ENCODE data around the gene METTL13. TPM values are rescaled to one million over a fixed set of nuclear protein-coding genes. Genes with fewer than 3 reads are reported as not detected.
A peak's percentile ranks its signal among the peaks of the same experiment; 100 is the strongest.

Gene METTL13
- polyA plus RNA-seq, 1 donor (not counting 4 experiments of a cell fraction or from before 2014, with no cell fraction given), result 54.0 TPM

- H4K20me1 ChIP-seq (ENCODE audit: control insufficient read depth, extremely low read depth, insufficient read depth, low read length), result no peaks in the 10 kb centered on the region
- no peak for DNase-seq (ENCODE audit: low read depth, low spot score)
- dilution Hi-C loops (cut with MboI; ENCODE audit: extremely low pct_ligation_motif_present, low sequenced_read_pairs), result no loop called here
These were observed 24.6 kb upstream of the METTL13 start for GRCh38 chr1:171756856-171757255.

GRCh38 chr1:171758011-171758410 lies 23.4 kb upstream of the METTL13 start:
- Histone ChIP-seq H3K36me3 (ENCODE audit: control insufficient read depth in 2 of 2, extremely low read depth in 1 of 2, insufficient read depth in 2 of 2, low read length in 2 of 2) (no peaks in the 10 kb centered on the region), H3K9ac (ENCODE audit: control insufficient read depth, extremely low read depth, insufficient read depth, low read length) (no peak overlapping the region), H3K9me3 (ENCODE audit: control insufficient read depth, low read depth, low read length) (no peaks in the 10 kb centered on the region), H3K4me2 (ENCODE audit: control insufficient read depth, extremely low read depth, insufficient read depth, low read depth, low read length) (peak overlapping the region; percentile 49), H3K4me3 (ENCODE audit: control insufficient read depth in 2 of 3, extremely low read depth in 1 of 3, insufficient read depth in 2 of 3, low read depth in 1 of 3, low read length in 3 of 3) (no peak overlapping the region), H3K9me1 (ENCODE audit: control insufficient read depth, extremely low read depth, insufficient read depth, low read length) (no peaks in the 10 kb centered on the region), H3K79me2 (ENCODE audit: control insufficient read depth, insufficient read depth, low read length) (no peaks in the 10 kb centered on the region), H4K20me1 (ENCODE audit: control insufficient read depth, extremely low read depth, insufficient read depth, low read length) (no peaks in the 10 kb centered on the region), H3K4me1 (ENCODE audit: control insufficient read depth, extremely low read depth, insufficient read depth, low read length) (peaks cover 30% of the 10 kb centered on the region), H3K27ac (ENCODE audit: control insufficient read depth, insufficient read depth, low read length) (no peak overlapping the region), H2AFZ (ENCODE audit: control insufficient read depth, low read length) (peak overlapping the region; percentile 71), H3K27me3 (ENCODE audit: control insufficient read depth, extremely low read depth, insufficient read depth, low read length) (no peaks in the 10 kb centered on the region)
- TF ChIP-seq CTCF (optimal IDR thresholded peaks at IDR 0.05 in 1 of 3, IDR thresholded peaks at IDR 0.05 in 1 of 3, conservative IDR thresholded peaks at IDR 0.05 in 1 of 3; ENCODE audit: extremely low read depth in 1 of 3, insufficient read depth in 2 of 3, low read length in 3 of 3) (no peak), EZH2 (IDR thresholded peaks at IDR 0.05; ENCODE audit: low read length) (no peak)
- FAIRE-seq (peak; percentile 32), DNase-seq (ENCODE audit: low read depth, low spot score) (no peak)
- dilution Hi-C loops (cut with MboI; ENCODE audit: extremely low pct_ligation_motif_present, low sequenced_read_pairs), result no loop called here

More at GRCh38 chr1:171756856-171757255, 24.6 kb upstream of the METTL13 start:
- no peaks in the 10 kb centered on the region for H3K36me3 ChIP-seq (ENCODE audit: control insufficient read depth in 2 of 2, extremely low read depth in 1 of 2, insufficient read depth in 2 of 2, low read length in 2 of 2)
- H3K9ac ChIP-seq (ENCODE audit: control insufficient read depth, extremely low read depth, insufficient read depth, low read length), result no peak overlapping the region
- H3K4me3 ChIP-seq (ENCODE audit: control insufficient read depth in 2 of 3, extremely low read depth in 1 of 3, insufficient read depth in 2 of 3, low read depth in 1 of 3, low read length in 3 of 3), result no peak overlapping the region
- no peak overlapping the region for H3K27ac ChIP-seq (ENCODE audit: control insufficient read depth, insufficient read depth, low read length)
- FAIRE-seq, result no peak
- H3K4me2 ChIP-seq (ENCODE audit: control insufficient read depth, extremely low read depth, insufficient read depth, low read depth, low read length), result no peak overlapping the region
- TF ChIP-seq CTCF (optimal IDR thresholded peaks at IDR 0.05 in 1 of 3, IDR thresholded peaks at IDR 0.05 in 1 of 3, conservative IDR thresholded peaks at IDR 0.05 in 1 of 3; ENCODE audit: extremely low read depth in 1 of 3, insufficient read depth in 2 of 3, low read length in 3 of 3), result no peak
- no peak for TF ChIP-seq EZH2 (IDR thresholded peaks at IDR 0.05; ENCODE audit: low read length)
- no peak overlapping the region for H2AFZ ChIP-seq (ENCODE audit: control insufficient read depth, low read length)
- H3K79me2 ChIP-seq (ENCODE audit: control insufficient read depth, insufficient read depth, low read length), result no peaks in the 10 kb centered on the region
- H3K9me1 ChIP-seq (ENCODE audit: control insufficient read depth, extremely low read depth, insufficient read depth, low read length), result no peaks in the 10 kb centered on the region
- H3K27me3 ChIP-seq (ENCODE audit: control insufficient read depth, extremely low read depth, insufficient read depth, low read length), result no peaks in the 10 kb centered on the region
- H3K4me1 ChIP-seq (ENCODE audit: control insufficient read depth, extremely low read depth, insufficient read depth, low read length), result peaks cover 30% of the 10 kb centered on the region
- no peaks in the 10 kb centered on the region for H3K9me3 ChIP-seq (ENCODE audit: control insufficient read depth, low read depth, low read length)
